Neural cell (in vitro differentiated cells): Measurements from ENCODE around the gene MAT2A. TPM values are rescaled to one million over a fixed set of nuclear protein-coding genes. Genes with fewer than 3 reads are reported as not detected.

Experiments used
- H2AFZ ChIP-seq: fragments of 200-600, 300-800 bp; sonication (generic), shearing (Covaris generic); 2 replicates; pipeline ENCODE4 v1.6.0; 2014; ENCODE audit warnings: low read depth, mild to moderate bottlenecking, antibody characterized with exemption, low read length, moderate library complexity
- H3F3A ChIP-seq: fragments of 200-600 bp; shearing (Covaris generic); 2 replicates; pipeline ENCODE4 v1.6.1; 2016; ENCODE audit warnings: mild to moderate bottlenecking, moderate library complexity, mixed read lengths, antibody characterized with exemption, low read length; ENCODE audit not compliant: insufficient read depth, poor library complexity, severe bottlenecking
- H3K27ac ChIP-seq: fragments of 200-600, 300-800 bp; sonication (generic), shearing (Covaris generic); 2 replicates; pipeline ENCODE4 v1.5.1; 2014; ENCODE audit warnings: mild to moderate bottlenecking, low read length, moderate library complexity
- H3K27me3 ChIP-seq: fragments of 300-800, 200-600 bp; sonication (generic), shearing (Covaris generic); 2 replicates; pipeline ENCODE4 v1.6.0; 2014; ENCODE audit warnings: mild to moderate bottlenecking, low read depth, low read length, moderate library complexity; ENCODE audit not compliant: insufficient read depth
- H3K36me3 ChIP-seq: fragments of 300-800, 200-600 bp; sonication (generic), shearing (Covaris generic); 2 replicates; pipeline ENCODE4 v1.5.1; 2014; ENCODE audit warnings: mild to moderate bottlenecking, antibody characterized with exemption, low read length, moderate library complexity; ENCODE audit not compliant: insufficient read depth
- H3K4me2 ChIP-seq: fragments of 300-800, 200-600 bp; sonication (generic), shearing (Covaris generic); 2 replicates; pipeline ENCODE4 v1.6.0; 2014; ENCODE audit warnings: mild to moderate bottlenecking, low read length
- H3K4me3 ChIP-seq: fragments of 300-800, 200-600 bp; sonication (generic), shearing (Covaris generic); 2 replicates; pipeline ENCODE4 v1.5.1; 2014; ENCODE audit warnings: mild to moderate bottlenecking, low read length, moderate library complexity
- H3K79me2 ChIP-seq: fragments of 200-600 bp; shearing (Covaris generic); replicated peaks from 2 replicates; pipeline ENCODE4 v1.6.0; 2014; ENCODE audit warnings: mild to moderate bottlenecking, low read length, moderate library complexity; ENCODE audit not compliant: insufficient read depth
- H3K9ac ChIP-seq: fragments of 300-800, 200-600 bp; sonication (generic), shearing (Covaris generic); 2 replicates; pipeline ENCODE4 v1.6.1; 2016; ENCODE audit warnings: mild to moderate bottlenecking, low read length, mixed read lengths
- H3K9me2 ChIP-seq: fragments of 200-600 bp; shearing (Covaris generic); 2 replicates; pipeline ENCODE4 v1.6.1; 2016; ENCODE audit warnings: mild to moderate bottlenecking, low read length, mixed read lengths; ENCODE audit not compliant: insufficient read depth
- H3K9me3 ChIP-seq: fragments of 200-600, 300-800 bp; sonication (generic), shearing (Covaris generic); 2 replicates; pipeline ENCODE4 v1.6.1; 2016; ENCODE audit warnings: mild to moderate bottlenecking, mixed run types, low read length, moderate library complexity, mixed read lengths
- H4K20me1 ChIP-seq: fragments of 200-600 bp; shearing (Covaris generic); 2 replicates; pipeline ENCODE4 v1.6.1; 2016; ENCODE audit warnings: mild to moderate bottlenecking, mixed run types; ENCODE audit not compliant: insufficient read depth
- EP300 ChIP-seq: fragments of 450-650 bp; conservative IDR thresholded peaks from 2 replicates; pipeline ENCODE4 v1.6.1; 2014; ENCODE audit warnings: antibody characterized with exemption, mild to moderate bottlenecking, moderate library complexity; ENCODE audit not compliant: poor library complexity, severe bottlenecking
- EZH2 ChIP-seq: fragments of 200-600, 300-800 bp; shearing (Covaris generic), sonication (generic); IDR thresholded peaks from 2 replicates; pipeline ENCODE4 v1.6.1; 2014; ENCODE audit warnings: antibody characterized with exemption, low read length, borderline replicate concordance, mild to moderate bottlenecking; ENCODE audit not compliant: insufficient read depth, poor library complexity, severe bottlenecking
- MXI1 ChIP-seq: fragments of 450-650 bp; conservative IDR thresholded peaks from 2 replicates; pipeline ENCODE4 v1.6.1; 2014; ENCODE audit warnings: antibody characterized with exemption, mild to moderate bottlenecking; ENCODE audit not compliant: poor library complexity, severe bottlenecking
- POLR2AphosphoS5 ChIP-seq: IDR thresholded peaks from 2 replicates; pipeline ENCODE4 v1.6.1; 2012
- RAD21 ChIP-seq: fragments of 450-650 bp; conservative IDR thresholded peaks from 2 replicates; pipeline ENCODE4 v1.6.1; 2014; ENCODE audit warnings: antibody characterized with exemption, mild to moderate bottlenecking, moderate library complexity
- SMC3 ChIP-seq: fragments of 450-650 bp; conservative IDR thresholded peaks from 2 replicates; pipeline ENCODE4 v1.6.1; 2014; ENCODE audit warnings: antibody characterized with exemption, mild to moderate bottlenecking, moderate library complexity; ENCODE audit not compliant: poor library complexity
- TAF1 ChIP-seq: IDR thresholded peaks from 2 replicates; pipeline ENCODE4 v1.6.1; 2012; ENCODE audit warnings: low read depth
- polyA plus RNA-seq: library from polyadenylated mRNA; depleted of rRNA; stranded (reverse); fragments of >200 nt; gene quantifications from 2 replicates; pipeline ENCODE4 v1.2.3, GENCODE V29; 2014
- TF ChIP-seq, protein P1 (sequence below): IDR thresholded peaks from 2 replicates; pipeline ENCODE4 v1.6.1; 2012; ENCODE audit warnings: borderline replicate concordance
- TF ChIP-seq, protein P2 (sequence below): fragments of 450-650 bp; IDR thresholded peaks from 2 replicates; pipeline ENCODE4 v1.5.1; 2014; ENCODE audit warnings: antibody characterized with exemption, mild to moderate bottlenecking, moderate library complexity; ENCODE audit not compliant: poor library complexity, severe bottlenecking

MAT2A gene
- polyA plus RNA-seq, 1 donor from 2014 or later = 230 TPM

DNA sequence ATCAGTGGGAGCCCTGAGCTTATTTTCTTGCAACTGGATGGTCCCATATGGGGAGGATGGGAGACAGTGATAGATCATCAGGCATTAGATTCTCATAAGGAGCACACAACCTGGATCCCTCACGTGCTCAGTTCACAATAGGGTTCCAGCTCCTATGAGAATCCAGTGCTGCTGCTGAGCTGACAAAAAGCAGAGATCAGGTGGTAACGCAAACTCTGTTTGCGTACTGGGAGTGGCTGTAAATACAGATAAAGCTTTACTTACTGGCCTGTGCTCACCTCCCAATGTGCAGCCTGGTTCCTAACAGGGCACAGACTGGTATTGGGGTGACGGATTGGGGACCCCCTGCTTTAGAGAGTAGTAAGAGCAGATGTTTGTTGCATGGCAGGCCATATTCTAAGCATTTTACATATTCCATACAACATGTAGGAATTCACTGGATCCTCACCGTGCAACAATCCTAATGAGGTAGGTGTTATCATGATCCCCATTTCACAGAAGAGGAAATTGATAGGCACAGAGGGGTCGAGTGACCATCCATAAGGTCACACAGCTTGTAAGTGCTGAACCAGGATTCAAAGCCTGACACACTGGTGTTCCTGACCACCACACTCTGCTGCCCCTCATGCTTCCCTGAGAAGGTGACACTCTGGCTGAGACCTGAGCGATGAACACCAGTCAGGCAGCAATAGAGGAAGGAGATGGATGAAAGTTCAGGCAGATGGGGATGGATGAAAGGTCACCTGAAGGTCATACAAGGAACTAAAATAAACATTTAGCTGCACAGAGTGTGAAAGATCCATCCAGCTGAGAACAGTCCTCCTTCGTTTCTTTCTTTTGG, 15.7 kb upstream of the MAT2A start:
- Histone ChIP-seq H3K27ac (no peak overlapping the region), H3F3A (no peaks in the 10 kb centered on the region), H2AFZ (no peak overlapping the region), H3K36me3 (no peaks in the 10 kb centered on the region), H3K4me3 (no peak overlapping the region), H3K9me3 (no peaks in the 10 kb centered on the region), H3K27me3 (no peaks in the 10 kb centered on the region), H4K20me1 (no peaks in the 10 kb centered on the region), H3K79me2 (no peaks in the 10 kb centered on the region), H3K9ac (no peak overlapping the region), H3K9me2 (no peaks in the 10 kb centered on the region), H3K4me2 (no peak overlapping the region)
- TF ChIP-seq, protein P1, sequence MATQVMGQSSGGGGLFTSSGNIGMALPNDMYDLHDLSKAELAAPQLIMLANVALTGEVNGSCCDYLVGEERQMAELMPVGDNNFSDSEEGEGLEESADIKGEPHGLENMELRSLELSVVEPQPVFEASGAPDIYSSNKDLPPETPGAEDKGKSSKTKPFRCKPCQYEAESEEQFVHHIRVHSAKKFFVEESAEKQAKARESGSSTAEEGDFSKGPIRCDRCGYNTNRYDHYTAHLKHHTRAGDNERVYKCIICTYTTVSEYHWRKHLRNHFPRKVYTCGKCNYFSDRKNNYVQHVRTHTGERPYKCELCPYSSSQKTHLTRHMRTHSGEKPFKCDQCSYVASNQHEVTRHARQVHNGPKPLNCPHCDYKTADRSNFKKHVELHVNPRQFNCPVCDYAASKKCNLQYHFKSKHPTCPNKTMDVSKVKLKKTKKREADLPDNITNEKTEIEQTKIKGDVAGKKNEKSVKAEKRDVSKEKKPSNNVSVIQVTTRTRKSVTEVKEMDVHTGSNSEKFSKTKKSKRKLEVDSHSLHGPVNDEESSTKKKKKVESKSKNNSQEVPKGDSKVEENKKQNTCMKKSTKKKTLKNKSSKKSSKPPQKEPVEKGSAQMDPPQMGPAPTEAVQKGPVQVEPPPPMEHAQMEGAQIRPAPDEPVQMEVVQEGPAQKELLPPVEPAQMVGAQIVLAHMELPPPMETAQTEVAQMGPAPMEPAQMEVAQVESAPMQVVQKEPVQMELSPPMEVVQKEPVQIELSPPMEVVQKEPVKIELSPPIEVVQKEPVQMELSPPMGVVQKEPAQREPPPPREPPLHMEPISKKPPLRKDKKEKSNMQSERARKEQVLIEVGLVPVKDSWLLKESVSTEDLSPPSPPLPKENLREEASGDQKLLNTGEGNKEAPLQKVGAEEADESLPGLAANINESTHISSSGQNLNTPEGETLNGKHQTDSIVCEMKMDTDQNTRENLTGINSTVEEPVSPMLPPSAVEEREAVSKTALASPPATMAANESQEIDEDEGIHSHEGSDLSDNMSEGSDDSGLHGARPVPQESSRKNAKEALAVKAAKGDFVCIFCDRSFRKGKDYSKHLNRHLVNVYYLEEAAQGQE = no peak
- TF ChIP-seq MXI1 = no peak
- TF ChIP-seq EZH2 = no peak
- TF ChIP-seq TAF1 = no peak
- TF ChIP-seq, protein P2, sequence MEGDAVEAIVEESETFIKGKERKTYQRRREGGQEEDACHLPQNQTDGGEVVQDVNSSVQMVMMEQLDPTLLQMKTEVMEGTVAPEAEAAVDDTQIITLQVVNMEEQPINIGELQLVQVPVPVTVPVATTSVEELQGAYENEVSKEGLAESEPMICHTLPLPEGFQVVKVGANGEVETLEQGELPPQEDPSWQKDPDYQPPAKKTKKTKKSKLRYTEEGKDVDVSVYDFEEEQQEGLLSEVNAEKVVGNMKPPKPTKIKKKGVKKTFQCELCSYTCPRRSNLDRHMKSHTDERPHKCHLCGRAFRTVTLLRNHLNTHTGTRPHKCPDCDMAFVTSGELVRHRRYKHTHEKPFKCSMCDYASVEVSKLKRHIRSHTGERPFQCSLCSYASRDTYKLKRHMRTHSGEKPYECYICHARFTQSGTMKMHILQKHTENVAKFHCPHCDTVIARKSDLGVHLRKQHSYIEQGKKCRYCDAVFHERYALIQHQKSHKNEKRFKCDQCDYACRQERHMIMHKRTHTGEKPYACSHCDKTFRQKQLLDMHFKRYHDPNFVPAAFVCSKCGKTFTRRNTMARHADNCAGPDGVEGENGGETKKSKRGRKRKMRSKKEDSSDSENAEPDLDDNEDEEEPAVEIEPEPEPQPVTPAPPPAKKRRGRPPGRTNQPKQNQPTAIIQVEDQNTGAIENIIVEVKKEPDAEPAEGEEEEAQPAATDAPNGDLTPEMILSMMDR = no peak
- TF ChIP-seq RAD21 = no peak
- TF ChIP-seq POLR2AphosphoS5 = no peak
- TF ChIP-seq SMC3 = no peak
- TF ChIP-seq EP300 = no peak

GRCh38 chr2:85523903-85524335, 15.0 kb upstream of the MAT2A start:
- Histone ChIP-seq H3K4me2 (no peak overlapping the region), H2AFZ (no peak overlapping the region), H3K9ac (no peak overlapping the region), H3F3A (no peaks in the 10 kb centered on the region), H4K20me1 (no peaks in the 10 kb centered on the region), H3K36me3 (no peaks in the 10 kb centered on the region), H3K27ac (no peak overlapping the region), H3K9me2 (no peaks in the 10 kb centered on the region), H3K4me3 (no peak overlapping the region), H3K27me3 (no peaks in the 10 kb centered on the region), H3K9me3 (no peaks in the 10 kb centered on the region), H3K79me2 (no peaks in the 10 kb centered on the region)
- TF ChIP-seq, protein P1 = no peak
- TF ChIP-seq SMC3 (no peak), TAF1 (no peak), RAD21 (no peak), POLR2AphosphoS5 (no peak), EP300 (no peak), MXI1 (no peak), EZH2 (no peak)
- TF ChIP-seq, protein P2 = no peak
